Myocyte (in vitro differentiated cells): ENCODE results near the gene PIGP. TPM values are rescaled to one million over a fixed set of nuclear protein-coding genes. Genes with fewer than 3 reads are reported as not detected.
A peak's percentile ranks its signal among the peaks of the same experiment; 100 is the strongest.
"Not testable (repeated sequence)": the region's sequence is repeated elsewhere in the genome, so short reads cannot be mapped to it uniquely, and the experiment has no call there.

Experiments used
- DNase-seq: peaks from one replicate; pipeline ENCODE4 v3.0.0-alpha.2; 2012; ENCODE audit warnings: low read depth
- total RNA-seq: library from RNA; depleted of rRNA; stranded (reverse); fragments of >200 nt; gene quantifications from 2 replicates; pipeline ENCODE4 v1.2.3, GENCODE V29; 2014

Gene PIGP
- total RNA-seq, 1 donor from 2014 or later = 29.5 TPM

DNA sequence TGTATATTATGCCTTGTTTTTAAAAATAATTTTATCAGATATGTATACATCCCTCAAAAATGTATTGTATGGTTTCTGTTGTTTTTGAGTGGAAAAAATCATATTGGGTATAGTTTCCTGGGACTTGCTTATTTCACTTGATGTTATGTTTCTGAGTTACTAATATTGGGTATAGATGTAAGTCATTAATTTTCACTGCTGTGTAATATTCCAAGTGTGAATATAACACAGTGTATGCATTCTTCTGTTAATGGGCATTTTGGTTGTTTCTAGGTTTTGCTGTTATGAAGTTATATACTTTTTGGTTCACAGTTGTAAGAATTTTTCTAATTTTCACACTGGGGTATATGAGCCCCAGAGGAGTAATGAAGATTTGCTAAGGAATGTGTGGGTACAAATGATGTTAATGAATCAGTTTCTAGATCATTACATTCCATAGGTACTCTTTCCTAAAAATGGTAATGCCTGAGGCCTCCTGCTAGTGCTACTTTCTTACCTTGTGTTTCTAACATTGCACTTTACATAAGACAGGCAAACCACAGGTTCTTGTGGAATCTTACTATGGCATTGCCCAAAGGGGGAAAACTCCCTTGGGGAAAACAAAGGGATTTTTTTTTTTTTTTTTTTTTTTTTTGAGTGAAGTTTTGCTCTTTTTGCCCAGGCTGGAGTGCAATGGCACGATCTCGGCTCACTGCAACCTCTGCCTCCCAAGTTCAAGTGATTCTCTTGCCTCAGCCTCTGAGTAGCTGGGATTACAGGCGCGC lies 3.4 kb upstream of the PIGP start:
- DNase-seq = no peak

- DNase-seq = no peak
These were observed 2.4 kb upstream of the PIGP start for GRCh38 chr21:37075214-37075770.

- DNase-seq = no peak
These were observed 1.7 kb upstream of the PIGP start for GRCh38 chr21:37074546-37074945.

DNA sequence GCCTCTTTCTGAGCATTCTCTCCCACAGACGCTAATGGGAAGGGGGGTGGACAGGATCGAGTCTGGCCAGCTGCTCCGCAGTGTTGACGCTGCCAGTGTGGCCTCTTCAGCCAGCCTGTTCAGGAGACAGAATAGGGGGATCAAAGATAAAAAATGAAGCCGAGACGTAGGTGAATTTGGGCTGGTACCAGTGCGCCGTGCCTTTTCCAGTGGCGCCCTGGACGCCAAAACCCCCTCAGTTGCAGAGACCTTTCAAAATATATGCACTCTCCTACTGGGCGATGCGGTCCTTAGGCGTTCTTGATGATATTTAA lies 1.3 kb upstream of the PIGP start:
- DNase-seq = no peak

GRCh38 chr21:37073417-37074196 lies 736 bp upstream of the PIGP start:
- DNase-seq = peak; percentile 68

DNA sequence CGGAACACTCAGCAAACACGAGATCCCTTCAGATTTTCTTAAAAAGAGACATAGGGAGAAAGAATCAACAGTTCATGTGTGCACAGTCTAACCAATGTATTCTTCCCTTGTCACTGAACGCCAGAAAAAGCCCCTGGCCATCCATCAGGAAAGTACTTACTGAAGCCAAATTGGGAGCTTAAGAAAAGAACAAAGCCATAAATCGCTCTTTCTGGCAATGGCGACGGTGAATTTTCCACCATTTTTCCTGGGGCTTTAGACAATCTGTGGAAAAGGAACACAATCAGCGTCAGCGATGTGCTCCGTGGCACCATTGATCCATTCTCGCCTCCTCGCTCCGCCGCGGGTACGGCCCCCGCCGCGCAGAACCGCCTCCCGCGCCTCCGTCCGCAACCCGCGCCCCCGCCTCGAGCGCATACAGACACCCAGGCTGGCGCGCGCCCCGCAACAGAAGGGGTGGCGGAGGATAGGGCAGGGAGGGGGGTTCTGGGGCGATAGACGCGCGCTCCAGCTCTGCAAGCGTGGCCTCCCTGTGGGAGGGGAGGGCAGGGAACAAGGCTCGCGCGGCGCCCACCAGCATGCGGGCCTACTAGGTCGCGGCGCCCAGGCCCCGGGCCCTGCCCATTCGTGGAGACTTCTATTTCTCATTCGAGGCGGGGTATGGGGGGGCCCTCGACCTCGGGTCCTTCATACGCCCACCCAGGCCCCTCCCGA lies 440 bp downstream of the PIGP start:
- DNase-seq = peak; percentile 88

DNA sequence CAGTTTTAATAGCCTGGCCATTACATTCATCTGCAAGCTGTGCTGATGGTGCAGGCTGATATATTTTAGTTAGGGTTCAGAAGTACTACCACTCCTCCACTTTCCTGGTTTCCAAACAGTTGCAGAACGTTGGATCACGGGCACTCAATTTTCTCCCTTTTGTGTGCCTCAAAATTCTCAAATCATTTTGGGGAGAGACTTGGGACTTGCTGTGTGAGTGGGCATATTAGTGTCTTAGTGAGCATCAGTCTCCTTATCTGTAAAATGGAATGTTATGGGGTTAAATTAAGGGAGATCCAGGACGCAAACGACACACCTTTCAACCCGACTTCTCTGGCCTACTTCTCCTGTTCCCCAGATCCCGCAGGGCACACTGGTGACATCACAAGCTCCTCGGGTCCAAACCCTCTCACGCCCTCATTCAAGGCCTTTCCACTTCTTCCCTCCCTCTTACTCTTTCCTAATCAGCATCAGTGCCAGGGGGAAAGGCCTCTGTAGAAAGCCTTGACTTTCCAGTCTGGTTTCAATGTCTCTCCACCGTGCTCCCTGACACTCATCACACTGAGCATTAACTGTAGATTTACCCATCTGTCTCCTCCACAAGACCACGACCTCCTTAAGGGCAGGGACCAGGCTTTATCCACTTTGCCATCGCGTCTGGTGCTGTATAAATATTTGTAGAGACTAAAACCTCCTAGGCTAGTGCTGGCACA lies 1.2 kb downstream of the PIGP start:
- peak; percentile 60 for DNase-seq

DNA sequence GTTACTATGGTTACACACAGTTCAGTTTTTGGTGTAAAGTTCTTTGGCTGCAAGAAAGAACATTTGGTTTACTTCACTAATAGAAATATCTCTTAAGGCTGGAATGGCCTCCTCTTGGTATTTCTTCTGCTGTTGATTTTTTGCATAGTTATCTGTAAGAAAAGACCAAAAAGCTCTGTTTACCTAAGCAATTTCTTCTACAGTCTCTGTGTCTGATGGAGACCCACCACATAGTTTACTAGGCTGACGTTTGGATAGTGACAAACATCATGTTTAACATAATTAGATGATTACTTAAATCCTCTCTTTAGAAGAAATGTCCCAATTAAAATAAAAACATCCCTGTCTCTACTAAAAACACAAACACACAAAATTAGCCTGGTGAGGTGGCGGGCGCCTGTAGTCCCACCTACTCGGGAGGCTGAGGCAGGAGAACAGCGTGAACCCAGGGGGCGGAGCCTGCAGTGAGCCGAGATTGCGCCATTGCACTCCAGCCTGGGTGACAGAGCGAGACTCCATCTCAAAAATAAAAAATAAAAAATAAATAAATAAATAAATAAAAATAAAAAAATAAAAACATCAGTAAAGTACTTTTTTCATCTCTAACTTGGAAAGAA lies 7.2 kb downstream of the PIGP start:
- no peak for DNase-seq

- DNase-seq = no peak
These were observed 8.0 kb downstream of the PIGP start for GRCh38 chr21:37064841-37065240.

DNA sequence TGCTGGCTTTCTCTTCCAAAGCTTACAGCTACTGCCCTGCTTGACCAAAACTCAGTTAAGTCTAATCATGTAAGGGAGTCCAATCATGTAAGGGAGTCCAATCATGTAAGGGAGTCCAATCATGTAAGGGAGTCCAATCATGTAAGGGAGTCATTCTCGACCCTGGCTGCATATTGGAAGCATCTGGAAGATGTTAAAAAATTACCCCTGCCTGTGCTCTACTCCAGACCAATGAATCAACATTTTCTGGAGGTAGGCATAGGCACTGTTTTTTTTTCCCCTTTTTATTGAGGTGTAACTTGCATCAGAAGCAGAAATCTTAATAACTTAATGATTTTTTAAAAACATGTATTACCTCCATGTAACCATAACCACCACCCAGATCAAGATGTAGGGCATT lies 9.4 kb downstream of the PIGP start:
- DNase-seq = no peak

GRCh38 chr21:37062593-37062935 lies 10.3 kb downstream of the PIGP start:
- DNase-seq = no peak

GRCh38 chr21:37061926-37062592 lies 10.8 kb downstream of the PIGP start:
- DNase-seq = peak; percentile 77

GRCh38 chr21:37060296-37060695 lies 12.6 kb downstream of the PIGP start:
- peak; percentile 93 for DNase-seq

DNA sequence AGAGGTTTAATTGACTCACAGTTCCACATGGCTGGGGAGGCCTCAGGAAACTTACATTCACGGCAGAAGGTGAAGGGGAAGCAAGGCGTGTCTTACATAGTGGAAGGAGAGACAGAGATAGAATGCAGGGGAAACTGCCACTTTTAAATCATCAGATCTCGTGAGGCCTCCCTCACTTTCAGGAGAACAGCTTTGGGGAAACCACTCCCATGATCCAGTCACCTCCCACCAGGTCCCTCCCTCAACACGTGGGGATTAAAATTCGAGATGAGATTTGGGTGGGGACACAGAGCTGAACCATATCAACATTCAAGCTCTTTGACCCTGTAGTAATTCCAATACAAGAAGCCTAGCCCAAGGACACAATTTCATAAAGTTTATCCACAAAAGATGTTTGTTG lies 13.7 kb downstream of the PIGP start:
- DNase-seq = no peak

DNA sequence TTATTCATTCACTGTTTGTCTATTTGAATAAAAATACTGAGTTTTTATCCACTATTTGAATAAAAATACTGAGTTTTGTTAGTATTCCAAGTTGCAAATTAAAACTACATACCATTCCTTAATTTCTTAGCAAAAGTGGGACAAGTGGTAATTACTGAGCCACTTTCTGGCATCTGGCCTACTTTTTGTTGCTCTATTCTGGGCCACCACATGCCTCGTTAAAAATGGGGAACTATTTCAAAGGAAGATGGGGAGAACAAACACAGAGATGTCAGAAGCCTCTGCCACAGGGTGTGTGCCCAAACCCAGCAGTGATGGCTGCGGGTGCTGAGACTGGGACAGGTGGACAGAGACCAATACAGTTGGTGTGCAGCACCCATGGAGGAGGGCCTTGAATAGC lies 14.6 kb downstream of the PIGP start:
- DNase-seq = no peak

DNA sequence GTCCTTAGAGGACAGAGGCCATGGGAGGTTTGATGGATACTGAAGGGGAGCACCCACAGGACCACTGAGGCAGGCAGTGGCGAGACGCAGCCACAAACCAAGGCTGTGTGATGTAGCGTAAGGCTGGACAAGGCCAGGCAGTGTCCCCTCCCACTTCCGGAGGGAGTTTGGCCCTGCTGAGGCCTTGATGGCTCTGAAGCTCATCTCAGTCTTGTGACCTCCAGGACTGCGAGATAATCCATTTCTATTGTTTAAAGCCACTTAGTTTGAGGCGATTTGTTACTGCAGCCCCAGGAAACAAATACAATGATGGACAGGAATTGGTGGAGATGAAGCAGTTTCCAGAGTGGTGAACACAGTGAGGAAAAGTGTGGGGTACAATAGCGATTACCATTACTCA lies 15.3 kb downstream of the PIGP start:
- DNase-seq = no peak

DNA sequence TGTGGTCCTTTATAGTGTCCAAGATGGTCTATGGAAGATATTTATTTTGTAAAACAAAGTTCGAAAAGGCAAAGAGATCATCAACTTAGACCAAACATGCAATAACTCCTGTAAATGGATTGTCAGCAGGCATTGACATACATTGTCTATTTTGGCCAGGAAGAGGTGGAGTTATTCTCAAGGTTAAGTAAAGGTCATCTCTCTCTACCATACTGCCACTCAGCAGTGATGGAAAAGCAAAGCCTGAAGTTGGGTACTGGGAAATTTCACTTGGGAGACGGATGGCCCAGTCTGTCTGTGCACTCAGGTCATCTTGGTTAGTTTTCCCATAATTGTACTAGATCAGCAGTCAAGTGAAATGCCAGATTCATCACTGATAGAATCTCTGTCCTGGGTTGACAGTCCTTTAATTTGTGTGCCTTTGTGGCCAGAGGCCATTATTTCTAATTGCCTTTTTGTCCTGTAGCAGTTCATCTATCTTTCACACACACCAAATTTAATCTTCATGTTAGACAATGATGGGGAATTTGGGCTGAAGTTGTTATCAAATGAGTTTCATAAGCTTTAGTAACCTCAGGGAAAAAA lies 17.5 kb downstream of the PIGP start:
- no peak for DNase-seq

- not testable (repeated sequence) for DNase-seq
These were observed 23.1 kb downstream of the PIGP start for GRCh38 chr21:37049741-37050140.

GRCh38 chr21:37047079-37047478 lies 25.8 kb downstream of the PIGP start:
- no peak for DNase-seq

DNA sequence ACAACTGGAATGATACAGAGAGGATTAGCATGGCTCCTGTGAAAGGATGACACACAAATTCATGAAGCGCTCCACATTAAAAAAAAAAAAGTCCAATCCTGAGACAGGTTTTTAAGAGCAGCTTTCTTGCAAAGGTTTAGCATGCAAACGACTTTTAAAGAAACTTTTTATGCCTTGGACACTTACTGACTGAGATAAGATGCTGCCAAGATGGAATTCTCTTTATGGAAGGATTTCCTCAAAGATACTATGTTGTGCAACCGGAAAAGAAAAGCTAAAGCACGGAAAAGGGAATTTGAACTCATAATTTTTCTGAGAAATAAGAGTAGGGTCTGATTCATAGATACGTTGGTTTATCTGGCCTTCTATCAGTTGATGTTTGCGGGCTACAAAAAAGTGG lies 27.3 kb downstream of the PIGP start:
- no peak for DNase-seq
